ENCODE data around the gene HCAR1. TPM values are rescaled to one million over a fixed set of nuclear protein-coding genes. Genes with fewer than 3 reads are reported as not detected.

HCAR1 gene
- total RNA-seq, 1 donor from 2014 or later = 3.4 TPM

Other genes starting within 250 kb of the HCAR1 start
- 51.5 TPM for gene ZCCHC8, start 229.9 kb downstream of the HCAR1 start, total RNA-seq (ENCODE audit: insufficient read depth, low replicate concordance)
- gene RSRC2, start 203.9 kb downstream of the HCAR1 start, total RNA-seq (ENCODE audit: insufficient read depth, low replicate concordance) = 95.3 TPM
- gene KNTC1, start 203.6 kb downstream of the HCAR1 start, total RNA-seq (ENCODE audit: insufficient read depth, low replicate concordance) = 10.8 TPM
- gene HCAR2, start 27.5 kb downstream of the HCAR1 start, total RNA-seq (ENCODE audit: insufficient read depth, low replicate concordance) = 7.2 TPM
- gene HCAR3, start 14.0 kb downstream of the HCAR1 start, total RNA-seq (ENCODE audit: insufficient read depth, low replicate concordance) = 0.96 TPM
- 37.1 TPM for gene DENR, start 22.0 kb upstream of the HCAR1 start, total RNA-seq (ENCODE audit: insufficient read depth, low replicate concordance)
- 3.4 TPM for gene CCDC62, start 43.7 kb upstream of the HCAR1 start, total RNA-seq (ENCODE audit: insufficient read depth, low replicate concordance)
- 12.0 TPM for gene HIP1R, start 104.6 kb upstream of the HCAR1 start, total RNA-seq (ENCODE audit: insufficient read depth, low replicate concordance)
- gene VPS37B, start 165.3 kb upstream of the HCAR1 start, total RNA-seq (ENCODE audit: insufficient read depth, low replicate concordance) = 25.3 TPM
- gene ABCB9, start 235.6 kb upstream of the HCAR1 start, total RNA-seq (ENCODE audit: insufficient read depth, low replicate concordance) = 6.5 TPM
- 2.4 TPM for gene OGFOD2, start 244.4 kb upstream of the HCAR1 start, total RNA-seq (ENCODE audit: insufficient read depth, low replicate concordance)
- 105 TPM for gene ARL6IP4, start 249.8 kb upstream of the HCAR1 start, total RNA-seq (ENCODE audit: insufficient read depth, low replicate concordance)

Data from umbilical cord (tissue), 1 donor.